SK-N-MC (cell line): Measurements from ENCODE around the gene FFAR4.

Experiments
- DNase-seq: peaks from one replicate; pipeline ENCODE4 v3.0.0-alpha.2; 2011; ENCODE audit warnings: low read depth, low spot score
- H3K27ac ChIP-seq: fragments of 200-600 bp; sonication (generic); 2 replicates; pipeline ENCODE4 v1.5.1; 2016; ENCODE audit warnings: mixed run types
- H3K36me3 ChIP-seq: fragments of 200-600 bp; sonication (generic); 2 replicates; pipeline ENCODE4 v1.6.1; 2017; ENCODE audit warnings: antibody characterized with exemption, low read length, mixed read lengths; ENCODE audit not compliant: insufficient read depth
- H3K4me3 ChIP-seq: fragments of 200-600 bp; sonication (generic); 2 replicates; pipeline ENCODE4 v1.5.1; 2016
- H3K9ac ChIP-seq: fragments of 200-600 bp; sonication (generic); 2 replicates; pipeline ENCODE4 v1.8.0; 2017; ENCODE audit warnings: mixed run types, mixed read lengths; ENCODE audit not compliant: insufficient read length
- H3K9me3 ChIP-seq: fragments of 200-600 bp; sonication (generic); 2 replicates; pipeline ENCODE4 v1.6.1; 2017; ENCODE audit warnings: low read depth, mild to moderate bottlenecking, antibody characterized with exemption, low read length, moderate library complexity, mixed read lengths
- EZH2 ChIP-seq: fragments of 200-600 bp; sonication (generic); IDR thresholded peaks from one replicate; pipeline ENCODE4 v1.6.1; 2017; ENCODE audit warnings: antibody characterized with exemption
- FOXP2 ChIP-seq: optimal IDR thresholded peaks from 2 replicates; pipeline ENCODE3; 2011; ENCODE audit warnings: mild to moderate bottlenecking, moderate library complexity; ENCODE audit not compliant: insufficient read depth; ENCODE audit errors: extremely low read length, control extremely low read depth
- POLR2AphosphoS5 ChIP-seq: IDR thresholded peaks from 2 replicates; pipeline ENCODE4 v1.6.1; 2012; ENCODE audit warnings: mild to moderate bottlenecking, low read depth, low read length, borderline replicate concordance

The FFAR4 gene

DNA sequence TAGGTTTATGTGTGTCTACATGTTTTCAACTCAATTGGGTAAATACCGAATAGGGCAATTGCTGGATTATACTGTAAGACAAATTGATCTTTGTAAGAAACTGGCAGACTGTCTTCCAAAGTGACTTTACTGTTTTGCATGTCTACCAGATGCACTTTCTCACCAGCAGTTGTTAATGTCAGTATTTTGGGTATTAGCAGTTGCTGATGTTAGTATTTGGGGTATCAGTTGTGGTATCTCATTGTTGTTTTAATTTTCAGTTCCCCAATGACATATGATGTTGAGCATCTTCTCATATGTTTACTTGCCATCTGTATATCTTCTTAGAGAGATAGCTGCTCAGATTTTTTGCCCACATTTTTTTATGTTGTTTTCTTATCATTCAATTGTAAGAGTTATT is 56.5 kb downstream of the FFAR4 start:
- no peak overlapping the region for H3K9ac ChIP-seq
- H3K27ac ChIP-seq = no peak overlapping the region
- no peak for TF ChIP-seq FOXP2
- TF ChIP-seq EZH2 = no peak
- TF ChIP-seq POLR2AphosphoS5 = no peak
- no peak for DNase-seq
- H3K36me3 ChIP-seq = no peaks in the 10 kb centered on the region
- H3K9me3 ChIP-seq = no peaks in the 10 kb centered on the region
- H3K4me3 ChIP-seq = no peak overlapping the region

DNA sequence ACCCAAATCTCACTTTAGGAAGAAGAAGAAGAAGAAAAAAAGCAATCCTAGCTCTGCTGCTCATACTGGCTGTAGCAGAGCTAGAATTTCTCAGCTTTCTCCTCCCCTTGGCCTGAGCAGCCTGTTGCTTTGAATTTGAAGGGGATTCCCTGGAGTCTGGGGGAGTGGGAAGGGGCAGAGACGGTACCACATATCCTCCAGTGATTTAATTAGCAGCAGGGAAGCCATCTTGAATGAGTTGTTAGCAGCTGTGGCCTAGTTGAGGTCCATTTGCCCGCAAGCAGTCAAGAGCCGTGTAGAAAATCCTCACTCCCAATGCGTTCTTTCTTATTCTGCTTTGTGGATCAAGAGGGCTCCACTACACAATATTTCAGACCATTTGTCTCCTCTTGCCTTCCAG is 62.4 kb downstream of the FFAR4 start:
- no peaks in the 10 kb centered on the region for H3K9me3 ChIP-seq
- no peak for DNase-seq
- no peak overlapping the region for H3K9ac ChIP-seq
- no peak overlapping the region for H3K4me3 ChIP-seq
- H3K36me3 ChIP-seq = no peaks in the 10 kb centered on the region
- no peak overlapping the region for H3K27ac ChIP-seq
- TF ChIP-seq POLR2AphosphoS5 (no peak), EZH2 (no peak), FOXP2 (no peak)

DNA sequence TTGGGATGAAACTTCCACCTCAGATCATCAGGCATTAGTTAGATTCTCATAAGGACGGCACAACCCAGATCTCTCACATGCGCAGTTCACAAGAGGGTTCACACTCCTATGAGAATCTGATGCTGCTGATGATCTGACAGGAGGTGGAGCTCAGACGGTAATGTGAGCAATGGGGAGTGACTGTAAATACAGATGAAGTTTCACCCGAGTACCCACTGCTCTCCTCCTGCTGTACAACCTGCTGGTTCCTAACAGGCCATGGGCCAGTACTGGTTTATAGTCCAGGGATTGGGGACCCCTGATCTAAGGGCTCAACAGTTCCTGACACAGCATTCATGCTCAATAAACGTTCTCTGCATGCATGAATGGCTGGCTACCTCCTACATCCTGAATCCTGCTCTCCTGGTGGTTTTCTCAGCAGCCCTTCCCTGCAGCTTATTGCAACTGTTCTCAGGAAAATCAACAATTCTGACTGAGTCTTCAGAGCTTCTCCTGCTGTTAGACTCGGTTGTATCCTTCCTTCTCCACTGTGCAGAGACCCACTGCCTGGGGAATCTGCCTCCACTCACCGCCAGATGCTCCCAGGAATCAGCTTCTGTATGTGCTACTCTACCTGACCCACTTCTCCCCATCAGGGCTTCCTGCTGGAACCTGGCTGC is 63.3 kb downstream of the FFAR4 start:
- H3K27ac ChIP-seq = no peak overlapping the region
- DNase-seq = no peak
- no peaks in the 10 kb centered on the region for H3K9me3 ChIP-seq
- no peak overlapping the region for H3K4me3 ChIP-seq
- TF ChIP-seq EZH2 (no peak), FOXP2 (no peak), POLR2AphosphoS5 (no peak)
- H3K9ac ChIP-seq = no peak overlapping the region
- H3K36me3 ChIP-seq = no peaks in the 10 kb centered on the region

DNA sequence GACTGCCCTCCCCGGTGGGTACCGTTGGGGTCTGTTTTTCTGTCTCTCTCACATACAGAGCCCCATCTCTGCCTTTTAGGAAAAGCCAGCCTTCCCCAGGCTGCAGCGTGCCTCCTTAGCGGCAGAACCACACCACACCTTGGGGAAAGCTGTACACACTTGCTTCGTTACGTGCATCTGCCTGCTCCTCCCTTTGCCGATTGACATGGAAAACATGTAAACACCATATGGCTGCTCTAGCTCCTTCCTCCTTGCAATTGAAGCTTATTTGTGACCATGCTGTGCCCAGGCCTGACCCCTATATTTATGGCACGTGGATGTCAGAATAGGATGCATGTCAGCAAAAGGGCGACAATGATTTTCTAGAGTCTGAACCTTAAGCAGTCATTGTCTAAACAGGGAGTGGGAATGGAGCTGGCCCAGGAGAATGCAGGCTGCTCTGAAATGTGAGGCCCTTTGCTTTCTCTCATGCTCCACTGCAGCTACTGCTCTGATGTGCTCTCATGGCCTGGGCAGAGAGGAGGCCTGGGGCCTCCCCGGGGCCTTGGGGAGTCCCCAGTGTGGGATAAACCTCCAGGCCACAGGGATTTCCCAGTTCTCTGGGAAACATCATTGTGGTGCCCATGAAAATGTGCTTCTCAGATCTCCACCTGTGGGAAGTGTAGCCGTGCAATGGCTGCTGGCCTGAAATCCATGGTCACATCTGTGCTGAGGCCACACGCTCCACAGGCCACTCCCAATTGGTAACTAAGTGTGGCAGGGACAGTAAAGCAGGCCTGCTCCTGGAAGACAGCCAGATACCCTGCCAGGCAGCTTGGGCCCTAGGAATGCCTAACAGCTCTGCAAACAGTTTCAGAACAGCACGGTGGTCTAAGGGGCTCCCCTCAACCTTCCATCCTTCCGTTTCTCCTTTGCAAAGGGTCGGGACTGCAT is 64.4 kb downstream of the FFAR4 start:
- Histone ChIP-seq H3K9me3 (no peaks in the 10 kb centered on the region), H3K4me3 (no peak overlapping the region), H3K9ac (no peak overlapping the region), H3K36me3 (no peaks in the 10 kb centered on the region), H3K27ac (no peak overlapping the region)
- no peak for DNase-seq
- TF ChIP-seq POLR2AphosphoS5 = no peak
- TF ChIP-seq EZH2 = no peak
- no peak for TF ChIP-seq FOXP2
